GM19452 (cell line): ENCODE results near the gene FZR1.

ENCODE experiments used
- ATAC-seq: cut with Tn5 transposase; IDR thresholded peaks from one replicate; pipeline ENCODE4 v1.9.1; 2021; ENCODE audit not compliant: unreplicated experiment

Gene FZR1

DNA sequence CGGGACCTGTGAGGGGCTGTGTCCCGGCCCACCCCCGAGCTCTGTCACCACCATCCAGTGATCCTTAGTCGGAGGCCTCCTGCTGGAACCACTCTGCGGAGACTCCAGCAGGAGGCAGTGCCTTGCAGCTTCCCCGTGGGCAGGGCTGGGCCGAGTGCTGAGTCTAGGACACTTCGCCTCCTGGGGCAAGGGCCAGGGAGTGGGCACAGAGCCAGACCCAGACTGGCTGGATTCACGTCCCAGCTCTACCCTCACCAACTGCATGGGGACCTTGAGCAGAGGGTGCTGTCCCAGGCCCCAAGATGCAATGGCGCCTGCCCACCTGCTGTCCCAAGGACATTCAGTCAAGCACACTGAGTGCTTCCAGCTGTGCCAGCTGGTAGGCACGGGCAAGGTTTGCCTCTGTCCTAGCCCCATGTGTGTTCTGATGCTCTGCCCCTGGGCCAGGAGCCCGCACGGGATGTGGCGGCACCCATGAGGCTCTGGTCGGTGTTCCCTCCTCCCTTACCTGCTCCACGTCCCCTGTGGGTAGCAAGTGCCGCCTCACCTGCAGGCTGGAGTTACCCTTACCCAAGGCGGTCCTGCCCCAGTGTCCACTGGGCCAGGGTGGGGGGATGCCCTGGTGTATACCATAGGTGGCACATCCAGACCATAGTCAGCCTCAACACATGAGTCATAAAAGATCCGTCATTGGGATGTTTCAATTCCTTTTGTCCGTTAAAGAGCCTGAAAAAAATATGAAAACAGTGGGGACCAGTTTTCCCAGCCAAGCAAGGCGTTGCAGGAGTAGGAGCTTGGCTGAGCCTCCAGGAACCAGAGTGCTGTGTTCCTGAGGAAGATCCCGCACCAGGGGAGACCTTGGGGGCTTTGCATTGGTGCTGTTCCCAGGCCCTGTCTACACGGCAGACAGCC, 7.4 kb downstream of the FZR1 start:
- ATAC-seq: no peak

DNA sequence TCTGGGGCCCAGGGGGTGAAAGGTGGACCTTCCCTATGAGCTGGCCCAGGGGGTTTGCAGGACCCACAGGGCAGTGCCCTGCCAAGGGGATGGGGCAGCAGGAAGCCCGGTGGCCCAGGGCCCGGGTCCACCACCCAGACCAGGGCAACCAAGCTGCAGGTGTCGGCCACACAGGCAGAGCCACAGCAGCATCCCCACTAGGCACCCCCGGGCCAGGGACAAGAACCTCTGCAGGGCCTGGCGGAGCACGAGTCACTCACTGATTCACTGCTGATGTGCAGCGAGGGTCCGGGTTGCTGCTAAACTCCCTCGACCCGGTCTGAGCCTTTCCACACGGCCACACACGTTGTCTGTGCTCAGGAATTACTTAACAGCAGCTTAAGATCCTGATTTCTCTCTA, 8.8 kb downstream of the FZR1 start:
- ATAC-seq: no peak

DNA sequence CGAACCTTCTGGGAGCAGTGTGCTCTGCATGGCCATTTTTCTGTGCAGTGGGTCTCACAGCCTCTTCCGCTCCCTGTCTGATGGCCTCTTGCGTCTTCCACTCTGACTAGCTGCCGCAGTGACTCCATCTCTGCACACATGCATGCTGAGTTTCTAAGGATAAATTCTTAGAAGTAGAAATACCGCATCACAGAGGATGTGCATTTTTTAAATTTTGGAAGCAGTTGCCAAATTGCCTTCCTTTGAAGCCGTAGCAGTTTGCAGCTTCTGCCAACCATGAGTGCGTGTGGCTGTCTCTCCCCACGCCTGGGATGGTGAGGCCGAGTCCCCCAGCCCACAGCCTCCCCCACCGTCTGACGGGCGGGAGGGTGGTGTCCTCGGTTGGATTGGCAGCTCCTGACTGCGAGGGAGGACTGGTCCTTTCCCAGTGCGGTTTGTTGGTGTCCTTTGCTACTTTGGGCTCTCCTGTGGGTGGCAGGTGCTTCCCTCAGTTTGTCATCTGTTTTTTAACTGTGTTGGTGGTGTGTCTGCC, 9.8 kb downstream of the FZR1 start:
- no peak for ATAC-seq

DNA sequence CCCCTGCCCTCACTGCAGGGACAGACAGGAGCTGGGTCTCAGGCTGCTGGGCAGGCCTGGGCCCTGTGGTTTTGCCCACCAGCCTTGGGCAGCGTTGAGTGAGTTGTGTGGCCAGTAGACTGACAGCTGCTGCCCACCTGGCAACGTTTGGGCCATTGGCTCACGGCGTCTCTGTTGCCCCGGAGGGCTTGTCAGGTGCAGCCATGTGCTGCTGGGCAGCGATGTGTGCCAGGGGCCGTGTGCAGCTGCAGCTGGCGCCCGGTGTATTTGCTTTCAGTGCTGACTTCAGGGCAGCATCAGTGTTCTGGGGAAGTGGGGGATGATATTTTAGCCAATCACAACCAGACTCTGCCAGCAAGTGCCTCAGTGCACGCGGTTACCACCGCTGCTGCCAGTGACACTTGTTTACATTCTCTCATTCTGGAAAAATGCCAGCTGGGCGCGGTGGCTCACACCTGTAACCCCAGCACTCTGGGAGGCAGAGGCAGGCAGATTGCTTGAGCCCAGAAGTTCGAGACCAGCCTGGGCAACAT, 10.6 kb downstream of the FZR1 start:
- no peak for ATAC-seq

DNA sequence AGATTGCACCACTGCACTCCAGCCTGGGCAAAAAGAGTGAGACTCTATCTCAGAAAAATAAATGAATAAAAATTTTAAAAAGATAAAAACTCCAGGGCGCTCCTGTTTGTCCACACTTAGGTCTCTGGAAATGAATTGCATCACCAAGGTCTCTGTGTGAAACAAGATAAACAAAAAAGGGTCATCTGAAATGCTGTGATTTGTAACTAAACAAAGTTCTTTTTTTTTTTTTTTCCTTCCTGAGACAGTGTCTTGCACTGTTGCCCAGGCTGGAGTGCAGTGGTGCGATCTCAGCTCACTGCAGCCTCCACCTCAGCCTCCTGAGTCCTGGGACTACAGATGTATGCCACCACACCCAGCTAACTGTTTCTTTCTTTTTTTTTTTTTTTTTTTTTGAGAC, 11.5 kb downstream of the FZR1 start:
- no peak for ATAC-seq

DNA sequence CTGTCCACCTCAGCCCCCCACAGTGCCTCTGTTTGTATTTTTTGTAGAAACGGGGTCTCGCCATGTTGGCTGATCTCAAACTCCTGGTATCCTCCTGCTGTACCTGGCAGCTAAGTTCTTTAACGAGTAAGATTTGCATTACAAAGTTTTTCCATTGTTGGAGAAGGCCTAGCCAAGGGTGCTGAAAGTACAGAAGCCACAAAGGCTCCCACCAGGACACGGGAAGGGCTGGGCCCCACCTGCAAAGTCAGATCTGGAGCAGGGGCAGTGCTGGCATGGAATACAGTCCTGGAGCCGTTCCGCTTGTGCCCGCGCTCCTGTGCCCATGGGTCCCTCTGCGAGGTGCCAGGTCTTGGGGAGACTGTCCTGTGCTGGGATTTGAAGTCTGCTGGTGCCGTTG, 12.1 kb downstream of the FZR1 start:
- no peak for ATAC-seq

DNA sequence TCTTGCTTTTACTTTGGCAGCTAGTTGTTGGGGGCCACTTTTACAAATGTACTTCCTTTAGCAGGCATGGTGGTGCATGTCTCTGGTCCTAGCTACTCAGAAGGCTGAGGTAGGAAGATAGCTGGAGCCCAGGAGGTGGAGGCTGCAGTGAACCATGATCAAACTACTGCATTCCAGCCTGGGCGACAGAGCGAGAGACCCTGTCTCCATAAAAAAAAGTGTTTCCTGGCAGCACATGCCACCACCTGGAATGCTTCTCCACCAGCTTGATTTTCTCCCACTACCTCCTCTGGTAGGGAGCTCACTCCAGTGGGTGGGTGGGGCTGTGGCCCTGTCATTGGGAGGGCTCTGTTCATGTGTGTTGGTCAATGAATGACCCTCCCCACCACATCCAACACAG, 12.5 kb downstream of the FZR1 start:
- no peak for ATAC-seq

DNA sequence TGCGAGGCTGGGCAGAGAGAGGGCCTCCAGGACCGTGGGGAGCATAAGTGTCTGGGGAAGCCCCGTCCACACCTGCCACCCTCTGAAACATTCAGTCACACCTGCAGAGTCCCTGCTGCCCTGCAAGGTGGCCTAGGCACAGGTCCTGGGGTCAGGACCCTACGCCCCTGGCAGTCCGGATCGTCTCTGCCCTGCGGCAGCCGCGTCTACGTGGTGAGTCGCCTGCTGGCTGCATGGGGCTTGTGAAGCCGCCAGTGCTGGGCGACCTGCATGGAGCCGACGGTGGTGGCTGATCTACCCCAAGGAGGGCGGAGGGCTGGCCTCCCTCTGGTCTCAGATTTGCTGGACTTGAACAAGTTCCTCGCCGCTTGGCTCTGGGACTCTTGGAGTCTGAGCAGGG, 13.0 kb downstream of the FZR1 start:
- ATAC-seq: no peak

DNA sequence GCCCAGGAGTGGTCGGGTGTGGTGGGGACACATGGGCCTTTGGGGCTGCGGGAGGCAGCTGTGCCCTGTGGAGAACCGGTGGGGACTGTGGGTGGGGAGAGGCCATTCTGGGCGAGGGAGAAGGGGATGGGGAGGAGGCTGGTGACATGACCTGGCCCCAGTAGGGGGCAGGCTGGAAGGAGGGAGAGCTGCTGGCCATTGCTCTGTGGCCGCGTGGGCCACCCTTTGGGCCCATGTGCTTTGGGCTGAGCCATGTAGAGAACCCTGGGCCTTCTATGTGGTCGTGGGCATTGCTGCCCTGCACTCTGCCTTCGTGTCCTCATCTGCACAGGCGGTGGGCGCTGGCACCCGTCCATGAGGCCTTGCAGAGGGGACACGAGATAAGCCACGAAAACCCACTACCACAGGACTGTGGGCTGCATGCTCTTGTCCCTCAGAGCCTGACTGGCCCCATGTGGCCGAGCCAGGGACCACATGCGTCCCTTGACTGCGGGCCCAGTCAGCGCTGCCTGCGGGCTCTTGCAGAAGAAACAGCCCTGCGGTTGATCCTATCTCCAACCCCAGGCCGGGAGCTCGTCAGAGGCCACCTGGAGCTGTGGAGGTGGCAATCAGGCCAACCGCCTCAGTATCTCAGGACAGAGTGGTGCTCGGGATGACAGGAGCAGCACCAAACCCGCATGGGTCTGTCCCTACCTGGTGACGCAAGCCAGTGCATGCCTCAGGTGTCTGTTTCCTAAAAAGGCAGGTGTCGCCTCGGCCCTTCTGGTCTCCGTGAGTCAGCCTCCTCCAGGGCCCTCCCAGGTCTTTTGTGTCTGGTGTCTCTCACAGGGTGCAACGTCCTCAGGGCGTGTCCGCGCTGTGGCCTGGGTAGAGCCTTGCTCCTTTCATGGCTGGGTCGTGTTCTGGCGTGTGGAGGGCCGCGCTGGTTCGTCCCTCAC, 14.3 kb downstream of the FZR1 start:
- ATAC-seq: no peak

DNA sequence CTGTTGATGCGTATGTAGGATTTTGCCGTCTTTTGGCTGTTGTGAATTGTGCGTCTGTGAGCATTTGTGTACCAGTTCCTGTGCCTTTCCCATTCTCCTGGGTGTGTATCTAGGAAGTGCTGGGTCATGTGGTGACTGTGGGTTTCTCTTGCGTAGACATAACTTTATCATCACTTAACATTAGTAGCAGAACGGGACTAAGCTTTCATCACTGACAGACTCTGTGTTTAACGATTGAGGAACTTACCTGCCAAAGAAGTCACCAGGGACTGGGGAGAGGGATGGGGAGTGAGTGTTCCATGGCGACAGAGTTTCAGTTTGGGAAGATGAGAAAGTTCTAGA, 15.0 kb downstream of the FZR1 start:
- no peak for ATAC-seq

DNA sequence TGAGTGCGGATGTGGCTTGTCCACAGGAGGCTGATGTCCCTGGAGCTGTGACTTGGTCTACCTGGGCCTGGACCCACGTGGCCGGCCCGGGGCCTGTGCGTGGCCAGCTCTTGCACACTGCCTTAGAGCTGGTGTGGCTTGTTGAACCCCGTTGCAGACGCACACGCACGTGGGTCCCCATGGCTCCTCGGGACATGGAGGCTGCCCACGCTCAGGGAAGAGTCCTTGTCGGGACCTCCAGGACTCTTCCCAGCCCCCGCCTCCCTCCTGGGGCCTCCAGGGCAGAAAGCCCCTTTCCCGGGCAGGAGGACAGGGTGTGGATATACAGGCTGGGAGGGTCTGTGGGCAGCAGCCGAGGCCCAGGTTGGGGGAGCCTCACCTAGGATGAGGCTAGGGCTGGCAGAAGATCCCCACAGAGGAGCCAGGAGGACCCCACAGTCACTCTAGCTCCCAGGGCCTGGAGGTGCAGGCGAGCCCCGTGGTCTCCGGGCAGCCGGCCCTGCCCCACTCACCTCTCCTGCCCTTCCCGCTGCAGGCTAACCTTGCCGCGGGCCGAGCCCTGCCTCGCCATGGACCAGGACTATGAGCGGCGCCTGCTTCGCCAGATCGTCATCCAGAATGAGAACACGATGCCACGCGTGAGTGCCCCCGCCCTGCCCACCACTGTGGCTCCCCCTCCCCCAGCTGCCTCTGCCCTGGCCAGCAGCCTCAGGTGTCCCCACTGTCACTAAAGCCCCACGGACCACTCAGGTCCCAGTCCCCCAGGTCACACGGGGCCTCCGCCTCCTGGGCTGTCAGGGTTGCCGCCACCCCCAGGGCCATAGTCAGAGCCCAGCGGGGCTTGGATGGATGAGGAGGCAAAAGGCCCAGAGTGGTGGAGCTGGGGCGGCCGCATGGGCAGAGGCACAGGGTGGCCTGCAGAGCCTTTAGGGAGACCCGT, 16.6 kb downstream of the FZR1 start:
- ATAC-seq: no peak

DNA sequence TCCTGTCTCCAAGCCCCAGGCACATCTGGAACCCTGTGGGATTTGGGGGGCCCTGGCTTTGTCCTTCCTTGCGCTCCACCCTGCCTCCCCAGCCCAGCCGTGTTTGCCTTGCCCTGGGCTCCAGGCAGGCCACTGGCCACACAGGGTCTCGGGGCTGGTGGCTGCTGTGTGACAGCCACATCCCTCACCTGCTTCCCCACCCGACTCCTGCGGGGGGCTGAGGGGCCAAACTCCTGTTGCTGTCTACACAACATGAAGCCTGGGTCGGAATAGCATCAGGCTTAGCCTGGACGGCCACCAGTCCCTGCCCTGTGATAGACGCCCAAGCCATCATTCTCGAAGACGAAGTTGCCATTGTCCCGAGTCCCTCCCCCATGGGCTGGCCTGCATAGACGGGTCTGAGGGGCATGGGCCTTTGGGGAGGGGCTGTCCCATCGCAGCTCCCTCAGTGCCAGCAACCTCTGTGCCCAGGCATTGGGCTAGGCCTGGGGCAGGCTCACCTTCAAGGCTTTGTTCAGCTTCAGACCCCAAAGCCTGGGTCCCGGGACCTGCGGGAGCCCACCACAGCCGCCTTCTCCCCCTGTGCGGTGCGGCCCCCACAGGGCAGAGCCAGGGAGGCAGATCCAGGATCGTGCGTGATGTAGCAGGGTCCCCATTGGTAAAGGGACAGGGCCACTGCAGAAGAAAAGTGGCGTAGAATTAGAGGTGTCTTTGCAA, 17.4 kb downstream of the FZR1 start:
- ATAC-seq: no peak

DNA sequence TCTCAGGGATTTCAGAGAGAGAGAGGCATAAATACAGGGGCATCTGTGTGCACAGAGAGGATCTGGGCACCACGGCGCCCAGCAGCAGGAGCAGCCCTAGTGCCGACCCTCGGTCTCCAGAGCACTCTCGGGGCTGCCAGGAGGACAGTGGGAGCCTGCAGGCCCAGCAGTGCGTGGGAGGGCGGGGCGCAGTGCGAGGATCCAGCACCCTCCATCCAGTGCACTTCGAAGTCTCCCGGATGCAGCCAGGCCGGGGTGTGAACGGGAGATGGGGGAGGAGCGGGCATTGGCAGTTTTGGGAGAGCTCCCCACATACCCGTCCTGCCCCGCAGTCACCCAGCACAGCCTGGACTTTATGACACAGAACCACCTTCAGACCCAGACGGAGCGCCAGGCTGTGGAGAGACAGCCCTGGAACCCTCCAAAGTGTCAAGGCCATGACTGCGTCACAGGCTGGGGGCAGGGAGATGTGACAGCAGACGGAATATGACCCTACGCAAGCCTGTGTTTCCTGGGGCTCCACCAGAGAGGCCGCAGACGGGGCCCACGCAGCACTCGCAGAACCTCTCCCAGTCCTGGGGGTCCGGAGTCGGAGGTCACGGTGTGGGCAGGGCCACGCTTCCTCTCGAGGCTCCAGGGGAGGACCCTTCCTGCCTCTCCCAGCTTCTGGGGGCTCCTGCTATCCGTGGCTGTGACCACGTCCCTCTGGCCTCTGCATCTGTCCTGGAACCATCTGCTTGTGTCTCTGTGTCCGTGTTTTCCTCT, 18.1 kb downstream of the FZR1 start:
- ATAC-seq: no peak

DNA sequence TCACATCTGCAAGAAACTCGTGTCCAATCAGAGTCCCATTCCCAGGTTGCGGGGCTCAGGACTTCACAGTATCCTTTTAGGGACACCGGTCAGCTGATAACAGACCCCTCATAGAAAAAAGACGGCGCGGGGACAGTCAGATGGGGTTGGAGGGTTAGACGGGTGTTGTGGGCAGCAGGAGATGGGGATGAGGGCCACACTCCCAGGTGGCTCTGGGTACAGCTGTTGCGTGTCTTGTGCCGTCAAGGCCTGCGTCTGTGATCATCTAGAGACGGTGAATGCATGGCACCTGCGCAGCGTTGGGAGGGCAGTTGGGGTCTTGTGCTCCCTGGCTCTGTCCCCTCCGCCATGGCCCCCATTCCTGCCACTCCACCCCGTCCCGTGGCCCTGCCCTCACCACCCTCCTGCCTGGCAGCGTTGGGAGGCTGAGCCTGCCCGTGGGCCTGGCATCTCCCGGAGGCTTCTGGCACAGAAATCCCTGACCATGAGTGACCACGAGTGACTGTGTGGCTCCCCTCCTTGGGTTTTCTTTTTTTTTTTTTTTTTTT, 18.9 kb downstream of the FZR1 start:
- no peak for ATAC-seq

DNA sequence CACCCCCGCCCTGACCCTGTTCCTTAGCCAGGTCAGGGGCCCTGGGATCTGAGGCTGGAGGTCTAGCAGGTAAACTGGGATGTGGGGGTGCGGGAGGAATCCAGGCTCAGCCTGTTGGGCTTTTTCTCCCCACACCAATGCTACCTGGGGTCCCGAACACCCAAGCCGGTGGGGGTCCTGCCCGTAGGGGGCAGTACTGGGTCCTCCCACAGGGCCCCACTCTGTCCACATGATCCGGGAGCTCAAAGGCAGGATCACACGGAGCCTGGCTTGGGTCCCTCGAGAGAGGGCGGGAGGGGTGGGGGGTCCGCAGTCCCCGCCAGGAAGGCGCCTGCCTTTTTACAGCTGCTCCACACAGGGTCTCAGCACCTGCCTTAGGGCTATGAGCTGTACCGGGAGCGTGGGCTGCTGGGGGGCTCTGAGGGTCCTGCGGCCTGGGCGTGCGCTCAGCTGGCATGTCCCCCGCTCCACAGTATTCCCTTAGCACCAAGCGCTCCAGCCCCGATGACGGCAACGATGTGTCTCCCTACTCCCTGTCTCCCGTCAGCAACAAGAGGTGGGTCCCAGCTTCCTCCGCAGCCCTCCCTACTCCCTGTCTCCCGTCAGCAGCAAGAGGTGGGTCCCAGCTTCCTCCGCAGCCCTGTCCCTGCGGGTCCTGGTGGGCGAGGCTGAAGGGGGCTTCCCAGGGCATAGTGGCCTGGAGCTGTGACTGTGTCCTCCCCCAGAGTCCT, 20.6 kb downstream of the FZR1 start:
- no peak for ATAC-seq

DNA sequence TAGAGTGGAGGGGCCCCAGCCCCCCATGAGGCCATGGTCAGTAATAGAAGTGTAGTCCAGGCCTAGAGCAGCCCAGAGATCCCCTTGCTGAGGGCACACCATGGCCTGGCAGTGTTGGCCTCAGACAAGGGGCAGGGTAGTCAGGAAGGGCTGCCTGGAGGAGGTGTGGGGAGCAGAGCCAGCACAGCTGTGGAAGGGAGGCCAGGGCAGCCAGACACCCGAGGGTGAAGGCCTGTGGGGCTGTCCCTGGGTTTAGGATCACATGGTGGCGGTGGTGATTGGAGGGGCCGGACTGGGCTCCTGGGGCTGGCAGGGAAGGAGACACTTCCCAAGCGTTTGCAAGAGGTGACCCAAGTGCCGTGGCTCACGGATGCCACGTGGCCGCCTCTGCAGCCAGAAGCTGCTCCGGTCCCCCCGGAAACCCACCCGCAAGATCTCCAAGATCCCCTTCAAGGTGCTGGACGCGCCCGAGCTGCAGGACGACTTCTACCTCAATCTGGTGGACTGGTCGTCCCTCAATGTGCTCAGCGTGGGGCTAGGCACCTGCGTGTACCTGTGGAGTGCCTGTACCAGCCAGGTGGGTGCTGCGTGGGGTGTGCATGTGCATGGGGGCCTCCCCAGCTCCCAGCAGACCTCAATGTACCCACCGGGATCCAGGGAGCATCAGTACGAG, 21.3 kb downstream of the FZR1 start:
- no peak for ATAC-seq

DNA sequence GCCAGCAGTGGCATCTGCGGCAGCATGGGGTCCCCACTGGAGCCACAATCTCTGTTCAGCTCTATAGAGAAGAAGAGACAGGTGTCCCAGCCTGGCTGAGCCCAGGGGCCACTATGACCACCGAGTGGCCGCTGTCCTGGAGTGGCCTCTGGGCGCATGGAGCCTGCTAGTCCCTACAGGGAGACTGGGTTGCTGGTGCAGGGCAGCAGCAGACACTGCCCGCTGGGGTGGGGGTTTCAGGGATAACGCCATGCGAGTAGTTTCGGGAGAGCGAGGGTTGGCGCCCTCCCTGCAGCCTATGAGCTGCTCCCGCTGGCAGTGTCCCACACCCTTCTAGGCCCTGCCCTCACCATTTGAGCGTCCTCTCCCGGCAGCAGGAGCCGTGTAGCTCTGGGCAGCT, 22.0 kb downstream of the FZR1 start:
- ATAC-seq: no peak
